Skeletal muscle tissue (tissue), 4 donors: ENCODE measurements around the gene GRIK3. TPM values are rescaled to one million over a fixed set of nuclear protein-coding genes. Genes with fewer than 3 reads are reported as not detected.

Experiments used
- H3K27ac ChIP-seq: one replicate; pipeline ENCODE4 v1.7.0; 2013; ENCODE audit warnings: mild to moderate bottlenecking, low read depth, low read length, inconsistent platforms
- H3K27me3 ChIP-seq, 3 donors: one replicate each; pipeline ENCODE4 v1.7.0; 2013; ENCODE audit warnings: low read length in 3 of 3; ENCODE audit not compliant: control insufficient read depth in 3 of 3, insufficient read depth in 3 of 3
- H3K36me3 ChIP-seq, 3 donors: one replicate each; pipeline ENCODE4 v1.7.0; 2013; ENCODE audit warnings: low read length in 3 of 3; ENCODE audit not compliant: control insufficient read depth in 3 of 3, insufficient read depth in 3 of 3
- H3K4me1 ChIP-seq, 3 donors: one replicate each; pipeline ENCODE4 v1.7.0; 2013; ENCODE audit warnings: low read length in 3 of 3, mild to moderate bottlenecking in 3 of 3; ENCODE audit not compliant: control insufficient read depth in 3 of 3, insufficient read depth in 3 of 3
- H3K4me3 ChIP-seq, 3 donors: one replicate each; pipeline ENCODE4 v1.7.0; 2013; ENCODE audit warnings: low read length in 3 of 3
- H3K9ac ChIP-seq, 3 donors: one replicate each; pipeline ENCODE4 v1.7.0; 2013; ENCODE audit warnings: low read length in 3 of 3, mild to moderate bottlenecking in 3 of 3, moderate library complexity in 2 of 3, low read depth in 1 of 3
- H3K9me3 ChIP-seq, 3 donors: one replicate each; pipeline ENCODE4 v1.7.0; 2013; ENCODE audit warnings: low read length in 3 of 3; ENCODE audit not compliant: control insufficient read depth in 3 of 3
- total RNA-seq: library from RNA; depleted of rRNA; stranded (reverse); fragments of >200 nt; gene quantifications from one replicate; pipeline ENCODE4 v1.2.3, GENCODE V29; 2014
- donor health status: Osteomylitis.

GRIK3 gene
- total RNA-seq, 1 donor from 2014 or later = 0.52 TPM

DNA sequence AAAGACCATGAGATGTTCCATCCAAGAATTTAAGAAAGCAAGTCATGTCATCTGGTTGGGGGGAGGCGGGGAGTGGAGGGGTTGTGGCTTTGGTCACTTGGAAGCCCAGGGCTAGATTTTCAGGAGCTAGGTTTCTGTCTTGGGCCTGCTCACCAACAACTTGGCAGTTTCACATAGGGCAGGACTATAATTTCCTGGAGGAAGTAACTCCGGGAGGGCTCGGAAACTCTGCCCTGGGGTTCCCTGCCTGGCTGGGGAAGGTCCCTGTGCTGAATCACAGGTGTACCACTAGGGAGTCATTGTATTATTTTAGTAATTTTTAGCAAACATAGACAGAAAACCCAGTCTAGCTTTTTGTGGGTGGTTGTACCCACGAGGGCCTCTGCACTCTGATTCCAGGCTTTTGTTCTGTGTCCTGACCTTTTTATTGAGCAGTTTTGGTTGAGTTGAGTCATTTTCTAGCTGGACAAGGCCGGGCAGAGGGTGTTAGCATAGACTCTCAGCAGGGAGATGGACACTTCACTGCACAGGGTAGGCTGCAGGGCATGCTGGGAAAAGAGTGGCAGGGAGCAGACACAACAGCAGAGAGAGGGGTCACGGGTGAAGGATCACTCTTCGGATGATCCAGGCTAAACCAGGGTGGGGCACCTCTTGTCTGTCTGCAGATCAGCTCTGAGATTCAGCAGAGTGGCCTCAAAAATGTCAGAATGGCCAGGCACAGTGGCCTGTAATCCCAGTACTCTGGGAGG, 144.7 kb downstream of the GRIK3 start:
- H3K27me3 ChIP-seq = peaks cover 3 to 27% (median 17%) of the 10 kb centered on the region in 3 donors

DNA sequence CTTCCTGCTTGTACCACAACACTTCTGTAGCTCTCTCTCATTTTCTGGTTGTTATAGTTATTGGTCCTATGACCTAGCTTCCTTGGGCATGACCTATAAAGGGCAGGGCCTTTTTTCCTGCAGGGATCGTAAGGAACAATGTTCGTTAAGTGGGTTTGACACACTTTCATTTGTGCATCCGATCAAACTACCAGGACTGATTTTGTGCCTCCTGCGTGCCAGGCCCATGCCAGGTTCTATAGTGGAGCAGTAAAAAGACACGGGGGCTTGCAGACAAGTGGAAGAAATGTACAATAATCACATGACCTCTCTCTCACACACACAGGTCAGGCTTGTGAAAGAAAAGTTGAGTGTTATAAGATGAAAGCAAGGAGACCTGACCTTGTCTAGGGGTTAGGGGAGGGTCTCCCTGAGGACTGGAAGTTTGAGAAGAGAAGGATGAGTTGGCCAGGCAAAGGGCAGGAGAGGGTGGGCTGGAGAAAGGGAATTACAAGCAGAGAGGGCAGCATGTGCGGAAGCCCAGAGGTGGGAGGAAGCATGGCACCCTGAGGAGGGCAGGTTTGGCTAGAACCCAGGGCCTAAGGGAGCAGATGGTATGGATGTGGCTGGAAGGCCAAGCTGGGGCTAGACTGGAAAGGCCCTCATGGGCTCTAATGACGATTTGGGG, 145.4 kb downstream of the GRIK3 start:
- Histone ChIP-seq H3K27me3 (peaks cover 3 to 27% (median 19%) of the 10 kb centered on the region in 3 donors), H3K9ac (no peak overlapping the region), H3K4me3 (no peak overlapping the region)

More for the DNA sequence above, 144.7 kb downstream of the GRIK3 start:
- Histone ChIP-seq H3K27ac (no peak overlapping the region), H3K4me3 (no peak overlapping the region), H3K9ac (no peak overlapping the region), H3K4me1 (no peaks in the 10 kb centered on the region), H3K9me3 (no peaks in the 10 kb centered on the region), H3K36me3 (no peaks in the 10 kb centered on the region)

GRCh38 chr1:36885540-36886357, 148.6 kb downstream of the GRIK3 start:
- peaks cover 3 to 24% (median 22%) of the 10 kb centered on the region in 3 donors for H3K27me3 ChIP-seq
- H3K36me3 ChIP-seq = no peaks in the 10 kb centered on the region
- H3K27ac ChIP-seq = no peak overlapping the region
- H3K4me1 ChIP-seq = no peaks in the 10 kb centered on the region
- no peak overlapping the region for H3K4me3 ChIP-seq
- no peaks in the 10 kb centered on the region for H3K9me3 ChIP-seq
- H3K9ac ChIP-seq = no peak overlapping the region

More for the DNA sequence above, 145.4 kb downstream of the GRIK3 start:
- Histone ChIP-seq H3K36me3 (no peaks in the 10 kb centered on the region), H3K4me1 (no peaks in the 10 kb centered on the region), H3K27ac (no peak overlapping the region), H3K9me3 (no peaks in the 10 kb centered on the region)

DNA sequence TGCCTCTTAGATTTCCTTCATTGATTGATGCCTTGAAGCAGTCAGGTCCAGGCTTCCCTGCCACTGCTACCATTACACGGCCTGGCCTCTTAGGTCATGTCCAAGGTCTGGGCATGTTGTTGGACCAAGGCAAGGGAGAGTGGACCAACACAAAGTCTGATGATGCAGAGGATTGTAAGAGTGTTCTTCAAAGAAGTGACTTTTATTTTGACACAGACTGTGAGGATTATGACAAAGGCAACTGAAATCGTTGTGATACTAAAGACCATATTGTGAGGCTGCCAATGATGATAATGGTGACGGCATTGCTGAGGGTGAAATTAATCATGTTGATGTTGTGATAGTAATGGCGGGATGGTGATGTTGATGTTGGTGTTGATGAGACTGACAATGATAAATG, 149.5 kb downstream of the GRIK3 start:
- H3K27ac ChIP-seq = no peak overlapping the region
- no peak overlapping the region for H3K9ac ChIP-seq
- H3K4me1 ChIP-seq = peaks cover 0 to 1% (median 0%) of the 10 kb centered on the region in 3 donors
- no peaks in the 10 kb centered on the region for H3K36me3 ChIP-seq
- H3K9me3 ChIP-seq = no peaks in the 10 kb centered on the region
- H3K4me3 ChIP-seq = no peak overlapping the region
- H3K27me3 ChIP-seq = peaks cover 3 to 21% (median 17%) of the 10 kb centered on the region in 3 donors

DNA sequence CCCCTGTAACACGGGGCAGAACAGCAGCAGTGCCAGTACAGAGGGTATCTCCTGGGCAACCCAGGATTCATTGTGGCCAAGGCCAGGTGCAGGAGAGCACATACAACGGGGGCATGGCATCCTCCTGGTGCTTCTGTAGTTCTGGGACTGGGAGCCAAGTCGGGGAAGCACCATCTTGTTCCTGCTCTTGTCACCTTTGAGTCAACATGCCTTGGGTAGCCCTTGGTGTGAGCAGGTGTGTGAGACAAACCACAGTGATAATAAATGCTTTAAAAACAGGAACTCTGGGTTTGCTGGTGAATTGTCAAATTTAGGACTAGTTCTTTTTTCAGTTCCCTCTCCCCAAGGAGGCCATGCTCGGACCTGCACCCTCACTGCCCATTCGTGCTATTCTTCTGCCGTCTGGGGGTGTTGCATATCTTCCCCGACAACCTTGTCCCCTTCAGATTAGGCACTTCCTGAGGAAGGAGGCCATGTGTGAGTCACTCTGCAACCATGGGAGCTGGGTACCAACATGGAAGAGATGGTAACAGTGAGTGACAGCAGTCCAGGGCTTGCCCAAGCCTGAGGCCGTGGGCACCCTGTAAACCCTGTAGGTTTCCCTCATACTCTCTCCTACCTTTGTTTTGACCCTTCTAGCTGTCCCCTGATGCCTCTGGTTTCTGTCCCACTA, 150.2 kb downstream of the GRIK3 start:
- Histone ChIP-seq H3K27me3 (peaks cover 2 to 20% (median 15%) of the 10 kb centered on the region in 3 donors), H3K4me1 (peaks cover 0 to 6% (median 0%) of the 10 kb centered on the region in 3 donors), H3K36me3 (no peaks in the 10 kb centered on the region), H3K9me3 (no peaks in the 10 kb centered on the region), H3K27ac (no peak overlapping the region), H3K9ac (no peak overlapping the region), H3K4me3 (no peak overlapping the region)

DNA sequence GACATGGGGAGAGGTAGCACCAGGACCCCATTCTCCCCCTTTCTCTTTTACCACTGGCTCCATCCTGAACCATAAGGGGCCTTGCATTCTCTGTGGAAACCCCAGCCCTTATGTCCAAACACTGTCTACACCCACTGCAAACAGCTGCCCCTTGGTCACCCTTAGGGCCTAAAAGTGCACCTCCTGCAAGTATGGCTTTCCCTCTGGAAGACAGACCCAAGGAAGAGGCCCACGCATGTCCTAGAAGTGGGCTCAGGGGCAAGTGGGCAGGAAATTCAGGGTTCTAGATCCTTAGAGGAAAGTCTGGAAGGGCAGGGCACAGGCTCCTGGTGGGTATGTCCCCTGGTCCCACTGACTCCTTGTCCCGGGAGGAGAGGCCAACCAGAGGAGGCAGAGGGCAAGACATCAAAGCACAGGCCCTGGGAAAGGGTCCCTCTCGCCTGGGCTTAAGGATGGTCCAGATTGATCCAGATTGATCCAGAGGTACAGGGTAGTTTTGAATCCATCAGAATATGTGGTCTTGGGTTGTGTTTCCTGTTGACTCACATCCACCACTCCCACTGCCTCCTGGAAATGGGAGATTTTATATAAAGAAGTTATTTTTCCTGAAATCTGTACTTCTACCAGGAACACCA, 150.9 kb downstream of the GRIK3 start:
- Histone ChIP-seq H3K27me3 (peaks cover 0 to 20% (median 9%) of the 10 kb centered on the region in 3 donors), H3K36me3 (no peaks in the 10 kb centered on the region), H3K4me3 (no peak overlapping the region), H3K27ac (no peak overlapping the region), H3K9me3 (no peaks in the 10 kb centered on the region), H3K4me1 (peaks cover 0 to 6% (median 0%) of the 10 kb centered on the region in 3 donors), H3K9ac (no peak overlapping the region)

DNA sequence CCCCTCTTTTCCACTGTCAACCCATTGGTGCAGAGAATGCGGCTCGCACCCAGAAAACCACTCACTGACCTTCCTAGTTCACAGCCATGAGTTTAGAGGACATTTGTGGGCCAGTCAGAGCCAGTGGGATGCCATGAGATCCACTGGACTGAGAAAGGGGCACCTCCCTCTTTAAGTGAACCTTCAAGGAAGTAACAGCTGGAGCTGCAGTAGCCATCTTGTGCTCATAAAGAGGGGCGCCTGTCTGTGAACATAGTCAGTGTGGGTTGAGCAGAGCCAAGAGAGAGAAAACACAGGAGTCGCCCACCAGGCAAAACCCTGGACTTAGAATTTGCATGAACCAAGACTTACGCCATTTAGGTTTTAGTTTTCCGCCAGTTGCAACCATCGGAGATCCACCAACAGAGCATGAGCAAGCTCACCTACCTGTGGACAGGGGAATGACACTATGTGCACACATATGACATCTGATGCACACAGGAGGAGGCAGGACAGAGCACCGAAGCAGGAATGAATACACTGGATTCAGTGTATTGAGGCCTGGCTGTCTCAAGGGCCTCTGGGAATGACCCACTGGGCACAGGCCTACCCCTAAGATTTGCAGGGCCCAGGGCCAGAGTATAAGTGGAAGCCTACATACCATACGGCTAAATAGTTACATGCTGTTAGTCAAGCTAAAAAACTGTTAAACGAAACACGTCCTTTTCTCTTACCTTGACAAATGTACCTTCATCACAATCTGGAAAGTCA, 151.6 kb downstream of the GRIK3 start:
- H3K4me1 ChIP-seq = peaks cover 0 to 6% (median 0%) of the 10 kb centered on the region in 3 donors
- no peak overlapping the region for H3K9ac ChIP-seq
- no peaks in the 10 kb centered on the region for H3K36me3 ChIP-seq
- H3K9me3 ChIP-seq = no peaks in the 10 kb centered on the region
- no peak overlapping the region for H3K4me3 ChIP-seq
- H3K27me3 ChIP-seq = peaks cover 0 to 20% (median 10%) of the 10 kb centered on the region in 3 donors
- no peak overlapping the region for H3K27ac ChIP-seq

DNA sequence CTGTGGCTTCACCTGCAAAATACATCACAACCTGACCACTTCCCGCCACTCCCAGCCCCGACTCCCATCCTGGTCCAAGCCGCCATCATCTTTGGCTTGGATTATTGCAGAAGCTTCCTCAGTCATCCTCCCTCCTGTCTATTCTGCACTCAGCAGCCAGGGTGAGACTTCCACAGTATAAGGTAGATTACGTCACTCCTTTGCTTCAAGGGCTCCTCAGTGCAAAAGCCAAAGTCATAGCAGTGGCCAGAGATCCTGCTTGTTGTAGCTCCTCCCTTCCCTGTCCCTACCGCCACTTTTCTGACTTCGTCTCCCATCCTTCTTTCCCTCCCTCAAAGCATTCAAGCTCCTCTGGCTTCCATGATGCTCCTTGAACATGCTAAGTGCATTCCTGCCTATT, 152.8 kb downstream of the GRIK3 start:
- Histone ChIP-seq H3K36me3 (no peaks in the 10 kb centered on the region), H3K9me3 (no peaks in the 10 kb centered on the region), H3K4me1 (peaks cover 0 to 6% (median 0%) of the 10 kb centered on the region in 3 donors), H3K4me3 (no peak overlapping the region), H3K27ac (no peak overlapping the region), H3K27me3 (peaks cover 0 to 20% (median 13%) of the 10 kb centered on the region in 3 donors), H3K9ac (no peak overlapping the region)

DNA sequence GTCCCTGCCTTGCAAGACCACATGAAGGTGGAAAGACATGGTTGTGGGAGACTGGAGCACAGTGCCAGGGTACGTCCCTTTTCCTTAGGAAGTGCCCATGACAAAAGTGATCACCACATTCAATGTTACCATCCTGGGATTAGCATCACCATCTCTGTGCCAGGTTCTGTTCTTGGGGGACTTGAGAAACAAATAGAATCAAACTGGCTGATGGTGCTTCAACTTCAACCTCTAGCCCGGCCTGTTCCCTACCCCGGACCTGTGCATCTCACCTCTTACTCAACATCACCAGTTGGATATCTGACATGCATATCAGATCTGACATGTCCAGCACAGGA, 153.3 kb downstream of the GRIK3 start:
- Histone ChIP-seq H3K27me3 (peaks cover 0 to 16% (median 13%) of the 10 kb centered on the region in 3 donors), H3K27ac (no peak overlapping the region), H3K9ac (no peak overlapping the region), H3K9me3 (no peaks in the 10 kb centered on the region), H3K4me3 (no peak overlapping the region), H3K4me1 (peaks cover 0 to 6% (median 0%) of the 10 kb centered on the region in 3 donors), H3K36me3 (no peaks in the 10 kb centered on the region)
